RCC 7860 (cell line): Measurements from ENCODE around the gene ARRB2.

ENCODE experiments used
- DNase-seq: peaks from one replicate; pipeline ENCODE4 v3.0.0-alpha.2; 2015; ENCODE audit warnings: low spot score
- FAIRE-seq: peaks from 2 replicates; lab custom pipeline; 2012; peaks lifted over from hg19 to GRCh38; lab: Jason Lieb, UNC

The ARRB2 gene

DNA sequence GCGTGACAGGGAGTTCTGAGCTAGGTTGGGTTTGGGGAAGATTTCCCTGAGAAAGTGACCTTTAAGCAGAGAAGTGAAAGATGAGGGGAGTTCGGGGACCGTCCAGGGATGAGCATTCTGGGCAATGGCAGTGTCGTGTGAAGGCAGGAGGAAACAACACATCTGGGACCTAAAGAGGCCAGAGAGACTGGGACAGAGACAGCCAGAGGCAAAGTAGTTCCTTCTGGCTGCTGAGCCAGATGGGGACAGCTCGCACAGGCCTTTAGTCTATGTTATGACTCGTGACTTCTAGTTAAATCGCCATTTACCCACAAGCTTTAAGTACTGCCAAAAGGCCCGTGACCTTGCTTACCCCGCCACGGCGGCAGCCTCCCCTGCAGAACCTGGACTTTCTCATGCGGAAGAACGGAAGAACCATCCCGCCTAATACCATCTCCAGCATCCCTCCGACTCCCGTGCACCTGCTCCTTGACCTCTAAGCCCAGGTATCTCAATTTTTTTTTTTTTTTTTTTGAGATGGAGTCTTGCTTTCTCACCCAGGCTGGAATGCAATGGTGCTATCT, 12.3 kb downstream of the ARRB2 start:
- FAIRE-seq (no peak), DNase-seq (no peak)

DNA sequence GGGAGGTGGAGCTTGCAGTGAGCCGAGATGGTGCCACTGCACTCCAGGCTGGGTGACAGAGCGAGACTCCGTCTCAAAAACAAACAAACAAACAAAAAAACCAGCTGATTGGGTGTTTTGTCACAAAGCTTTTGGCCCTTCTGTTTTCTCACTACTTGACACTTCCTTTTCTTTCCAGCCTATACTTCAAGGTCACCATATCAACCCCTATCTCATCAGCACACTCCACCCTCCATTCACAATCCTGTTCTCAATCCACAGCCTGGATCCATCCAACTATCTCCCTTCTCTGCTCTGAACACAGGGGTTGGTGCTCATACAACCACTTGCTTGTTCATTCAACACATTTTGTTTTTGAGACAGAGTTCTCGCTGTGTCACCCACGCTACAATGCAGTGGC, 14.2 kb downstream of the ARRB2 start:
- FAIRE-seq = no peak

DNA sequence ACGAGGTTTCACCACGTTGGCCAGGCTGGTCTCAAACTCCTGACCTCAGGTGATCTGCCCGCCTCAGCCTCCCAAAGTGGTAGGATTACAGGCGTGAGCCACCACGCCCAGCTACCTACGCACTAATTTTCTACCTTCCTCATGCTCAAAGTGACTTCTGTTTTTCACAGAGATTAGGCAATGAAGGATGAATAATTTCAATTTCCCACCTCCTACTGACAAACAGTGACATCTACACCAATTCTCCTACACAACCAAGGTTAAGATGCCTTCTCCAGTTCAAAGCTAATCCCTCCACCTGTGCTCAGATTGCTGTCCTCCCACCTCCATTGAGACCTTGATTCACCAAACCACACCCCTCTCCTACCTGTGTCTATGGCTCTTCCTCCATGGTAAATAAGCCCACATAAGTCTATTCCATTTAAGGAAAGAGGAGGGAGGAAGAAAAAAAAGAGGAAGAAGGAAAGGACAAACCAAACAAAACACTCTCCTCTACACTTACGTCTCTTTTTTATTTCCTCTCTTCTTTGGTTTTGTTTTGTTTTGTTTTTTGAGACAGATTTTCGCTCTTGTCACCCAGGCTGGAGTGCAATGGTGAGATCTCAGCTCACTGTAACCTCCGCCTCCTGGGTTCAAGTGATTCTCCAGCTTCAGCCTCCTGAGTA, 15.3 kb downstream of the ARRB2 start:
- FAIRE-seq (no peak), DNase-seq (no peak)

More for the DNA sequence above, 14.2 kb downstream of the ARRB2 start:
- DNase-seq = no peak

DNA sequence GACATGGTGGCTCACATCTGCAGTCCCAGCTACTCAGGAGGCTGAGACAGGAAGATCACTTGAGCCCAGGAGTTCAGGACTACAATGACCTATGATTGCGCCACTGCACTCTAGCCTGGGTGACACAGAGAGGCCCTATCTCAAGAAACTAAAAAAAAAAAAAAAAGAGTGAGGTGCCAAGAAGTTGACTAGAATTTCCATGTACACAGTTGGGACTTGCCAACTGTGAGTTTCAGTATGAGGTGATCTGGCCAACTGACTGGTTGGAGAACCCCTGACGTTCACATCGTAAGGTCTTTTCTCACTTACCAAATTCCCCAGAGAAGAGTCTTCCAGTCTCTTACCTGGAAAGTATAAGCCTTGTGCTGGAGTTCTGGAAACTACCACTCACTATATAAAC, 17.7 kb downstream of the ARRB2 start:
- FAIRE-seq (no peak), DNase-seq (no peak)

DNA sequence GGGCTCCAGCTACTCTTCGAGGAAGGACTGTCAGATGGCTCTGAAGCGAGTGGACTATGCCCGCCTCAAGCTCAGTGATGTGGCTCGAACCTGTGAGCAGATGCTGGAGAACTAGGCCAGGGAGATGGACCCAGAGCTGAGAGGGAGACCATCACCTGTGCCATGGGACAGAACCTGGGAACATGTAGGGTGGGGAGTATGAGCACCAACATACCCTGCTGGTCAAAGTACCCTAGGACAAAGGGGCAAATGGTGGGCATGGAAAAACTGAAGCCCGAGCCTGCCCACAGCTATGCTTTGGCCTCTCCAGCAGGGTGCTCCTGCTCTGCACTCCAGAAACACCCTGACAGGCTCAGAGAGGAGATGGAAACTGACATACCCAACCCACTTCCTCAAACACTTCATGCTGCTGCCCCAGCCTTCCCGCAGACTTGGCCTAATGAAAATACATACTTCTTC, 22.7 kb downstream of the ARRB2 start:
- FAIRE-seq = no peak
- no peak for DNase-seq

DNA sequence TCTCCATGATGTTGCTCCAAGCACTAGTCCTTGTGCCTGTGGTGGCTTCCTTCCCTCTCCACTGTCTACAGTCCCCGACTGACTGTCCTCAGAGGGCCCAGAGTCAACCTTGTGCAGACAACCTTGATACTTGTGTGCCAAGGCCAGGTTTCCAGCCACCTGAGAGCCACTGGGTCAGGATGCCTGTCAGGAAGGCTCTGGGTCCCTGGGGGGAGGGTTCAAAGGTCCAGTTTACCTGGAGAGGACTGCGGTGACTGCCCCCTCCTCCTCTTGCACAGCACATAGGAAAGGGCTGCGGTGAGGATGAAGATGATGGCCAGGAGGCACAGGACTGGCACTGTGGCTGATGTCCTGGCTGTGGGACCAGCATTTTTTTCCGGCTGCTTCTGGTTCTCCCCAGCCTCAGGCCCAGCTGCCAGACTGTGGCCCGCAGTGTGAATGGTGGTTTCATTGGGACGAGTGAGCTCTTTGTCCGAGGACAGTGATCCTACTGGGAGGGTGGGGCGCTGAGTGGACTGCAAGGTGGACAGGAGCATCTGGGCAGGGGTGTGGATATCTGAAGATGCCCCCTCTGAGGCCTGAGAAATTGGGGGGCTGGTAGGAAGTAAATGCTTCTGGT, 24.5 kb downstream of the ARRB2 start:
- FAIRE-seq = no peak
- no peak for DNase-seq

DNA sequence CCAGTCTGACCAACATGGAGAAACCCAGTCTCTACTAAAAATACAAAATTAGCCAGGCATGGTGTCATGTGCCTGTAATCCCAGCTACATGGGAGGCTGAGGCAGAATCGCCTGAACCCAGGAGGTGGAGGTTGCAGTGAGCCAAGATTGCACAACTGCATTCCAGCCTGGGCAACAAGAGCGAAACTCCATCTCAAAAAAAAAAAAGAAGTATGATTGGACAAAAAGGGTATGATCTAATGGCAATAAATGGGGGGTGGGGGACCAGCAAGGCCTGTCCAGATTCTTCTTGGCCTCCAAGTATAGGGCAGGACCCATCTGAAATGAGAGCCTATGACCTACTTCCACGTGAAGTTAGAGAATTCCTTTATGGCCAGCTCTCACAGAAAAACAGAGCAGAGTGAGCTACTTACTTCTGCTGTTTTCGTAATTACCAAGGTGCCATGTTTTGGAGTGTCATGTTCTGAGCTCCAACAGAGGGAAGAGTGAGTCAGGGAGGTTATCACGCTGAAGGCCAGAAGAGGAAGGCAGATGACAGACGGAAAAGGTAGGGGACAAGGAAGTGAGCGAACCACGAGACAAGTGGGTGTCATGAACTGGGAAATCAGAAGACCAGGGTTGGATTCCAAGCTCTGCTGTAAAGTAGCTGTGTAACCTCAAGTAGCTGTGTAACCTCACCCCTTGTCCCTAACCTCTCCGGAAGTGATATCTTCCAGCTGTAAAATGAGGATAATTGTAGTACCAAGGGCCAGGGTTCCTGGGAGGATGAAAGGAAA, 25.6 kb downstream of the ARRB2 start:
- DNase-seq = no peak
- no peak for FAIRE-seq

DNA sequence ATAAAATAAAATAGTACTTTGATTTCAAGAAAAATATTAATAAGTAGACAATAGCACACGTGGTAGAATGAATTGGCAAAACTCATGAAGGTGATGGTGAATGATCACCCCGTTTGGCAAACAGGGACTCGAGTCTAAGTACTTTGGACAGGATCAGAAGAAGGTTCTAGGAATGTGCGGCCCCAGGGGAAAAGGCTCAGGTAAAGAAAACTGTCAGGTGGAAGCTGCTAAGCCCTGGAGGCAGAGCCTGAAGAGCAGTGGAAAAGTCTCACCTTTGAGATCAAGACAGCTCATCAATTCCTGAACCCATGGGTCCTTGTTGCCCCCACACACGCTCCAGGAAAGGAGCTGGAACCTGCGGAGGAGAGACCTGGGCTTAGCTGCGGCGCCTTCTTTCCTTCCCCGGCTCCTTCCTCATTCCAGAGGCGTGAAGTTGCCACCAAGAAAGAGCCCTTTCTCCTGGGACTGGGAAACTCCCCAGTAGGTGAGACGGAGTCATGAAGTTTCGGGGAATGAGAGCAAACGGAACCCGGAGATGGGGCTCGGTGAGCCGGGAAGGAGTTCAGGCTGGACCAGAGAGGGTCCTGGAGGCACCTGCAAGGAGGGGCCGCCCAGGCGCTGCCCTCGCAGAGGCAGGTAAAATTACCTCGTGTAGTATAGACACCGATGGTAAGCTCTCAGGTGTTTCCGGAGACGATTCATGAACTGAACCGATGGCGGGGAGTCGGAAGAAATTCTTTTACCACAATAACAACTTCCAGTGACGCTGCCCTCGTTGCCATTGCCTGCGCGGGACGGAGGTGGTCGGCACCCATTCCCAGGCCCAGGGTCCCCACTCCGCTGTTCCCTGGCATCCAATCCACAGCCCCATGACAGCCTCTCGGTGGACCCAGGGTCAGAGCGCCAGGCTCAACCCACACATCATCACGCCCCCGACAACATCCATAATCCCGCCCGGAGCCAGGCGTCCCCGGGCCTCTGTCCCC, 28.0 kb downstream of the ARRB2 start:
- FAIRE-seq (no peak), DNase-seq (no peak)

DNA sequence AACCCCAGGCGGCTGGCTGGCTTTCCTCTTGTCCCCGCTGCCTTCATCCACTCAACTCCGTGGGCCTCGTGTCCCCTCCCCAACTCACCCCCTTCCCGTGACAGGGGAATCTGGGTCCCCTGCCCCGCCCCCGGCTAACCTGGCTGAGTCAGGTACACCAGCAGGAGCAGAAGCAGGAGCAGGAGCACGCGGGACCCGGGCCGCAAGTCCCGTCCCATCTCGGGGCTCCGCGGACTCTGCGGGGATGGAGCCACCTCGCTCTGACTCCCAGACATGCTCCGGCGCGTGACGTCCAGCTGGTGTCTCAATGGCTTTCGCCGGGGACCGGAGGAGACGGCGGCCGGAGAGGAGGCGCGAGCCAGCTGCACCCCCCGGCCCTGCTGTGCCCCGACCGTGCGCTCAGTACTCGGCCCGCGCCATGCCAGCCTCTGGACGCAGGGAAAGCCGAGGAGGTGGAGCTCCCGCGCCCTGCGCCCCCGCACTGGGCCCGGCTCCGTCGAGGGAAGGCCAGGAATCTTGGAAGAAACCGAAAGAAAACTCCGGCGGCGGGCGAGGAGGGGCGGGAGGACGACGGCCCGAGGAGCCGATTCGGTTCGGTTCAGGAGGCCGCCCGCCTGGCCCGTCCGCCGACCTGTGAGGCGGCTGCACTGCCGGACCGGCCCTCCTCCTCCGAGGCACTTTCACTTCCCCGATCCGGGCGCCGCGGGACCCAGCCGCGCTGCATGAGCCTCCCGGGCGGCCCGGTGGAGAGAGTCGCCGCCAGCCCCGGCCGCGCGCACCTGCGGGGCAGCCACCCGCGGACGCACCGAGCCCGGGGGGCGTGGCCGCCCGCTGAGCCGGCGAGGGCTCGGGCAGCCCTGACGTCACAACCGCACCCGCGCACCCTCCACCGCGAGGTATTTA, 28.9 kb downstream of the ARRB2 start, which contains the start of the genes CXCL16 and ZMYND15:
CXCL16 (minus strand) TSS at position 807 of the 903 bp plus-strand sequence; CDS start at position 218, 589 bp downstream.
ZMYND15 (plus strand) TSS at position 712 of the 903 bp plus-strand sequence. CDS start 716 bp downstream, outside the sequence.
- no peak for DNase-seq
- no peak for FAIRE-seq

DNA sequence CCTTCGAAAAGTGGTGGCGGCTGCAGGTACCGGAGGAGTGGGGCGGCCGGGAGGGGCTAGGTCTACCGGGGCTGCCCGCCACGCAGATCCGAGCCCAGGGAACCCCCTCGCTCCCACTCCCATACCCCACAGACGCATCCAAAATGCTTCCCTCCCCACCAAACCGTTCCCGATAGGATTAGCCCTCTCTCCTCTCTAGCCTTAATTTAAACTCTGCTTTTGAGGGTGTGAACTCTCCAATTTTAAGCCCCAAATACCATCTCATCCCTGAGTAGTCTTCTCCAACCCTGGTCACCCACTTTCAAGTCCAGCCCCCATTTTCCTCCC, 29.6 kb downstream of the ARRB2 start:
- FAIRE-seq = no peak
- DNase-seq = no peak

DNA sequence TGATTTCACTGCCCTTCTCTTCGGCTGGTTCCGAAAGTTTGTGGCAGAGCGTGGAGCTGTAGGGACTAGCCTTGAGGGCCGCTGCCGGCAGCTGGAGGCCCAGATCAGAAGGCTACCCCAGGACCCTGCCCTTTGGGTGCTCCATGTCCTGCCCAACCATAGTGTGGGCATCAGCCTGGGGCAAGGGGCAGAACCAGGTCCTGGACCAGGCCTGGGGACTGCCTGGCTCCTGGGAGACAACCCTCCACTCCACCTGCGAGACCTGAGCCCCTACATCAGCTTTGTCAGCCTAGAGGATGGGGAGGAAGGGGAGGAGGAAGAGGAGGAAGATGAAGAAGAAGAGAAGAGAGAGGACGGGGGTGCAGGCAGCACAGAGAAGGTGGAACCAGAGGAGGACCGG, 30.2 kb downstream of the ARRB2 start:
- FAIRE-seq = no peak
- no peak for DNase-seq

DNA sequence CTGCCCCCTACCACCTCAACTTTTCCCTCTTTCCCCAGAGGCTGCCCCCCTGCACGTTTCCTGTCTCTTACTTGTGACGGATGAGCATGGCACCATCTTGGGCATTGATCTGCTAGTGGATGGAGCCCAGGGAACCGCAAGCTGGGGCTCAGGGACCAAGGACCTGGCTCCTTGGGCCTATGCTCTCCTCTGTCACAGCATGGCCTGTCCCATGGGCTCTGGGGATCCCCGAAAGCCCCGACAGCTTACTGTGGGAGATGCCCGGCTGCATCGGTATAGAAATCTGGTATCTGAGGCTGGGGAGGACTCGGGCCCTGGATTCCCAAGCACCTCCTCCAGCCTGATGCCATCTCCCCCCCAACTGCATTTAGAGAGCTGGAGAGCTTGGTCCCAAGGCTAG, 31.1 kb downstream of the ARRB2 start:
- no peak for FAIRE-seq

DNA sequence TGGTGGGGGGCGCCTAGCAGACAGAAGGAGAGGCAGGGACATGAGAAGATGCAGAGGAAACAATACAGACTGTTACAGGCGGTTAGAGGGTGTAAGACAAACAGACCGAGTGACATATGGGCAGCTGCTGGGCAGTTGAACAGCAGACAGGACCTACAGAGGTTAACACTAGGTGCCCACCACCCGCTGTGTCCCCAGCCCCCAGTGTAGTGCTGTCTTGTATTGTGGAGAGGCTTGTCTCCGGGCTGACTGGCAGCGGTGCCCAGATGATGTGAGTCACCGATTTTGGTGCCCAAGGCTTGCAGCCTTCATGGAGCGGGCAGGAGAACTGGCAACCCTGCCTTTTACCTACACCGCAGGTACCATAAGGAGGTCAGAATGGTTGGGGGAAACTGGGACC, 31.7 kb downstream of the ARRB2 start:
- FAIRE-seq = no peak

More for the DNA sequence above, 31.1 kb downstream of the ARRB2 start:
- no peak for DNase-seq

DNA sequence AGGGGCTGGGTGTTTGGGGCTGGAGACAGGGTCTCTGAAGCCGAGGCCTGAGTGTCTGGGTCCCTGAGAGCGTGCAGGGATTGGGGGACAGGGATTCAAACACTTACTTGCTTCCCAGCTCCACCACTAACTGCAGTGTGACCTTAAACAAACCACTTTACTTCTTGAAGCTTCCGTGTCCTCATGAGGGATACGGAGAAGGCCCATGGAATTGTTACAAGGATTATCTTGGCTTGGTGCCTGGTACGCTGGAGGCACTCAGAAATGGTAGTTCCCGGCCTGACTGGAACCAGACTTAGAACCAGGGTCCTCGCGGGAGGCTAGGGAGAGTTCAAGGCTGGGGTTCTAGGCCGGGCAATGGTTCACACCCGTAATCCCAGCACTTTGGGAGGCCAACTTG, 32.2 kb downstream of the ARRB2 start:
- DNase-seq = no peak
- FAIRE-seq = no peak

More for the DNA sequence above, 31.7 kb downstream of the ARRB2 start:
- DNase-seq = no peak

DNA sequence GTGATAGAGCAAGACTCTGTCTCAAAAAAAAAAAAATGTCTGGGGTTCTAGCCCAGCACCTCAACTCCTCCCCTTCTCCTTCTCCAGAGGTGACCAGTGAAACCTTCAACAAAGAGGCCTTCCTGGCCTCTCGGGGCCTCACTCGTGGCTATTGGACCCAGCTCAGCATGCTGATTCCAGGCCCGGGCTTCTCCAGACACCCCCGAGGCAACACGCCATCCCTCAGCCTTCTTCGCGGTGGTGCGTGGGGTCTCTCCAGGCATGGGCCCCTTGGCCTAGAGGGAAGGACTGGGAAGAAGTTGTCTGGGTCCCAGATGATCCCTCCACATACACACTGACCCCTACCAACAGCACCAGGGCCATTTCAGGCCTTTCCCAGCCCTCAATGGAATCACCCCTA, 32.8 kb downstream of the ARRB2 start:
- DNase-seq (no peak), FAIRE-seq (no peak)

DNA sequence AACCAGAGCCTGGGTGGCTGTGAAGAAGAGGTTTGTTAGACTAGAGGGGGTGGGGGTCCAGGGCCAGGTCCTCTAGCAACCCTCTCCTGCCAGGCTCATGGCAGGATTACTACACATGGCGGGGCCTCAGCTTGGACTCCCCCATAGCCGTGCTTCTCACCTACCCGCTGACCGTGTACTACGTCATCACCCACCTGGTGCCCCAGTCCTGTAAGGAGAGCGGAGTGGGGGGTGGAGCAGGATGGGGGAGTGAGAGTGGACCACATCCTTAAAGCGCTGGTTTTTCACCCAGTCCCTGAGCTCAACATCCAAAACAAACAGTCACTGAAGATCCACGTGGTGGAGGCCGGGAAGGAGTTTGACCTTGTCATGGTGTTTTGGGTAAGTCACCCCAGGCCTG, 33.5 kb downstream of the ARRB2 start:
- no peak for FAIRE-seq

DNA sequence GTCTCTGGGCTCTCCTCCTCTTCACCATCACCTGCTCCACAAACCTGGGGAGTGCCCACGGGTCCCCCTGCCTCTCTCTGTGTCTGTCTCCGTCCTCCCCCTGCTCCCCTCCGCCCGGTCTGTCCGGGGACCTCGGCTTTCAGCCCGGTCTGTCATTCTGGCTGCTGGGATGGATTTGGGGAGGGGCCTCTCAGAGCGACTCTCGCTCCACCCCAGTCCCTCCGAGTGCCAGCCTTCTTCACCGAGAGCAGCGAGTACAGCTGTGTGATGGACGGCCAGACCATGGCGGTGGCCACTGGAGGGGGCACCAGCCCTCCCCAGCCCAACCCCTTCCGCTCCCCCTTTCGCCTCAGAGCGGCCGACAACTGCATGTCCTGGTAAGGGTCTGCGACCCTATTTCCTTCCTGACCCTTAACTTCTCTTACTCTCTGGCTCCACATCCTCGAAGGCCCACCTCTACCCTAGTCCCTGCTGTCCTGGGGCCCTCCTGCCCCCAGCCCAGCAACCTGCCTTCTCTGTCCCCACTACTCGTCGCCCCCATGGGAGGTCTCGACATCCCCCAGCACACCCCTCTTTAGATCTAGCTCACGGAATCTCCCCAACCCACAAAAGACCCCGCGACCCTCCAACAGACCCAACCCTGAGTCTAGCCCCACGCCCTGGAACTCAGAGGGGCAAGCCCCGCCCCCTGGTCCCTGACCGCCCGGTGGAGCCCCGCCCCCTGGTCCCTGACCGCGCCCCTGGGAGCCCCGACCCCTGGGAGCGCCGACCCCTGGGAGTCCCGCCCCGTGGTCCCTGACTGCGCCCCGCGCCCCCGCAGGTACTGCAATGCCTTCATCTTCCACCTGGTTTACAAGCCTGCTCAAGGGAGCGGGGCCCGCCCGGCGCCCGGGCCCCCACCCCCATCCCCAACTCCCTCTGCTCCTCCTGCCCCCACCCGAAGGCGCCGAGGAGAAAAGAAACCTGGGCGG, 34.9 kb downstream of the ARRB2 start:
- no peak for FAIRE-seq
- no peak for DNase-seq

More for the DNA sequence above, 33.5 kb downstream of the ARRB2 start:
- DNase-seq = no peak

DNA sequence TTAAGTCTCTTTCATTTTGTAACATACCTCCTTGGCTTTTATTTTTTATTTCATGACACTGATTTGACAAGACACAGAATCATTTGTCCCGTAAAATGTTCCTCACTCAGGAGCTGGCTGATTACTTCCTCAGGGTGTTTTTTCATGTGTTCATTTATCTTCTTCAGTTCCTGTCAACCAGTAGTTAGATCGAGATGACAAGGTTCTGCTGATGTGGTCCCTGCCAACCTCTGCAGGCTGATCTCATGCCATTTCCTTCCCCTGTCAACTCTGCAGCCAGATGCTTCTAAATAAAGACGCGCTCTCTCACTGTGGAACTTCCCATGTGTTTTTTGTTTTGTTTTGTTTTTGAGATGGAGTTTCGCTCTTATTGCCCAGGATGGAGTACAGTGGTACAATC, 37.4 kb downstream of the ARRB2 start:
- FAIRE-seq = no peak
- no peak for DNase-seq
